NCI-H345 treated with DMSO at 0.1 percent for 48 hours (cell line): ENCODE measurements around the gene ABCF1.

ENCODE experiments used
- DNase-seq: peaks from one replicate; lab custom pipeline; 2025; ENCODE audit not compliant: unreplicated experiment; lab: John Stamatoyannopoulos, UW

ABCF1 gene

GRCh38 chr6:30599625-30600324, 28.5 kb downstream of the ABCF1 start:
- DNase-seq = no peak

- no peak for DNase-seq
Observed at GRCh38 chr6:30600451-30600961, 29.3 kb downstream of the ABCF1 start.

- DNase-seq = no peak
Observed at GRCh38 chr6:30601436-30601814, 30.2 kb downstream of the ABCF1 start.

DNA sequence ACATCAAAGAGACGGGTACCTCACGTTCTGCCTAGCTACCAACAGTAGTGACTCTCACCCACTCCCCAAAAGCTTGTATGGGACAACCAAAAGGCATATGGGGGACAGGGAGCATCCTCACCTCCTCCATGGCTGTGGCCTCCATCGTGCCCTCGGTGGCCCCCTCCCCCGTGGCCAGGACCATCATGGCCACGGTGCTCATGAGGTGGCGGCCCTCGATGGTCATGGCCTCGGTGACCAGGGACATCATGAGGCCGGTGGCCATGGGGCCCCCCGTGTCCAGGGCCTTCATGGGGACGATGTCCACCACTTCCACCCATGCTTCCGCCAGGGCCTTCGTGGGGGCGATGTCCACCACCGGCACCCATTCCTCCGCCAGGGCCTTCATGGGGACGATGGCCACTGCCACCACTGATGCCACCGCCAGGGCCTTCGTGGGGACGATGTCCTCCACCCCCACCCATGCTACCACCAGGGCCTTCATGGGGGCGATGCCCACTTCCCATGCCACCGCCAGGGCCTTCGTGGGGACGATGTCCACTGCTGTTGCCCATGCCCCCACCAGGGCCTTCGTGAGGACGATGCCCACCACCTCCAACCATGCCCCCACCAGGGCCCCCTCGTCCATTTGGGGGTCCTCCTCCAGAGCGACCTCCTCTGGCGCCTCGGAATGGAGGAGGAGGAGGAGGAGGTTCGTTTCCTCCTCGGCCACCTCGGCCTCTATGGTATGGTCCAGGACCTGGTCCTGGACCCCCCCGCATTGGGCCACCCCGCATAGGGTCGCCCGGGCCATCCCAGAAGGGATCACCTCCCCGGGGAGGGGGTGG, 30.8 kb downstream of the ABCF1 start:
- no peak for DNase-seq

DNA sequence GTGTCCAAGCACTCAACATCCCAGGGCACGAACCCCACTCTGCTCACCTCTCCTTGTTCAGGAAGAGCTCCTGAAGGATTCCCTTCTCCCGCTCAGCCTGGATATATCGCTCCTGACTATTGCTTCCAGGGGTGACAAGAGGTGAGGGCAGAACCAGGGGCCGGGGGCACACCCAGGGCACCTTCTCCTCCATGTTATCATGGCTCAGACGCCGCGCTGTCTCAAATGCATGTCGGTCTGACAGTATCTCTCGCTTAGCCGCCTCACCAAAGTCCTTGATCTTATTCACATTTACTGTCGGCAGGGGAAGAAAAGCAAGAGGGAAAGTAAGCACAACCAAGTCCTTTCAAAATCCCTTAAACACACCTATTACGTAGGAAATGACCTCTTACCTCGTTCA, 32.7 kb downstream of the ABCF1 start:
- DNase-seq = no peak

- DNase-seq = no peak
Observed at GRCh38 chr6:30610065-30610464, 38.8 kb downstream of the ABCF1 start.

GRCh38 chr6:30611150-30611855, 40.1 kb downstream of the ABCF1 start:
- DNase-seq = no peak

- DNase-seq = no peak
Observed at GRCh38 chr6:30611856-30612194, 40.6 kb downstream of the ABCF1 start.

DNA sequence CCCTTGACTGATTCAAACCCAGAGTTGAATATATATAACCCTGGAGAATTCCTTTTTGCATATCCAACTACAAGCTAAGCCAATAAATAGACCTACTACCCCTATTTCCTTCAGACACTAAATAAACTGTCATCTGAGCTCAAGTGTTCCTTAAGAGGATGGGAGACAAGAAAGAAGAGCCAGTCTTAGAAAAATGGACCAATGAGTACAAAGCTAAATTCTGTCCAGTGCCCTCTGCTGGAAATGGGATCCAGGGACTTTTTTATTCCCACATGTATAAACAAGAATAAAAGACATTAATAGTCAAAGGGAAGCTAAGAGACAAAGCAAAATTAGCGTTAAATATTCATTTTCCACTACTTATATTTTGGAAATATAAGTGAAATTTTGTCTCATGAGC, 41.0 kb downstream of the ABCF1 start:
- DNase-seq = no peak

DNA sequence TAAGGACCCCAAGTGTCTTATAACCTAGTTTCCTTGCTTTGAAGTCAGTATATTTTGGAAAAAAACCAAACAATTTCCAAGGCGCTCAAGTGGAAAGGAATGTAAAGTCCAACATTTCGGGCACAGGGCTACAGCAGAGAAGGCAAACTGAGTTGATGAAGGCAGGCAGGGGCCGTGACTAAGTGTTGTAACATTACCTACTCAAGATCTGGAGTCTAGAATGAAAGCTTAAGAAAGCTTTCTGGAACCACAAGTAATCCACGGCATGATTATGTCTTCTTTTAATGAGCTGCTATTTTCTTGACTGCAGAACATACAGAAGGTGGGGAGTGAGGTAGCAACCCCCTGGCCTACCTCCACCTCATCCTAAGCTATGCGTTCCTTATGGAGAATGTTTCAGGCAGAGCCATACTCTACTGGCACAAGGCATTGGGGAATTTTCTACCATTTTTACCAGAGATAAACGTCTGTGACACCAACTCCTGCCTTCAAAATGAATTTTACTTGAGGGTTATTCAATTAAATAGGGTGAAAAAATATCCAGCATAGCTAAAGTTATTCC, 41.5 kb downstream of the ABCF1 start:
- no peak for DNase-seq

- DNase-seq = no peak
Observed at GRCh38 chr6:30613251-30614043, 42.2 kb downstream of the ABCF1 start.

DNA sequence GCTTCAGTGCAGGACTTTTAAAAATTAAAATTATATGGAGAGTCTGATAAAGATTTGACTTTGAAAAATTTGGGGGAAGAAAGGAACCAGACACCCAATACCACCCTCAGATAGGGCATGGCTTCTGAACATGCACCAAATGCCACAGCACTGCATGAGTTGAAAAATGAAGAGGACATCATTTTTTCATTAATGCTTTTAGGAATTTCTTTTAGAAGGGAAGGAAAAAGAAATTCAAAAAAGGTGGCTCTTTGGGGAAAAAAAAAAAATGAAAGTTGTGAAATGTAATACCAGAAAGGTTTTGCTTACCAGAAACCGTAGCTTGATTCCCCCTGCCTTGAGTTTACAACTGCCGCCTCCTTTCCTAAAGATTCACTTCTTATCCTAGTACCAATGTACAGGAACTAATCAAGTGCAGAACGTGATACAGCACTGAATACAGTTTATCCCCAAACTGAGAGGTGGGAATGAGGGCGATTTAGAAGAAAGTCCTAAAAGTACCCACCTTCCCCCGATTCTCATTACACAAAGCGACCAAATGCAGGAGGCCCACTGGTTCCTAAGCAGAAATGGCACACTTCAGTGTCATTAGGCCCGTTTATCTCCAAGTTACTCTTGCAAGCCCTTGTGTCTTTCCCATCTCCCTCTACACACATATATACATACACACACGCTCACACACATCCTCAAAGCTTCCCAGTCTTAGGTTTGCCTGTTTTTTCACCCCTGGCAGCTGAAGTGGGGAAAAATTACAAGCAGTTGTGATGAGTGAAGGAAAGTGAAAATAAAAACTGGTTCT, 43.0 kb downstream of the ABCF1 start:
- no peak for DNase-seq

DNA sequence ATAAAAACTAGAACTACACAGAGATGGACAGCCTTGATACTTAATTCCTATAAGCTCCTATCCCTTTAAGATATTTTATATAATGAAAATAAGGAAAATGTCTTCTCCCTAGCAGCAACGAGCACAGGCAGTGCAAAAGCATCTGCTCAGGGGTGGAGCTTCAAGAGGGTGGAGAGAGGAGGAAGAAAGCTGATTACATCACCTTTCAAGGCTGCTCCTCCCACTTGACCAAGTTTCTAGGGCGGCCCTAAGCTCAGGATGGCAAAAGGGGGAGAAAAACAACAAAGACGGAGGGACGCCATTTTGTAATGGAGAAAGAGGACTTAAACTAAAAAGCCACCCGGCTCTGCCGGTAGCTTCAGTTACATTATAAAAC, 43.6 kb downstream of the ABCF1 start:
- DNase-seq = peak; percentile 91

DNA sequence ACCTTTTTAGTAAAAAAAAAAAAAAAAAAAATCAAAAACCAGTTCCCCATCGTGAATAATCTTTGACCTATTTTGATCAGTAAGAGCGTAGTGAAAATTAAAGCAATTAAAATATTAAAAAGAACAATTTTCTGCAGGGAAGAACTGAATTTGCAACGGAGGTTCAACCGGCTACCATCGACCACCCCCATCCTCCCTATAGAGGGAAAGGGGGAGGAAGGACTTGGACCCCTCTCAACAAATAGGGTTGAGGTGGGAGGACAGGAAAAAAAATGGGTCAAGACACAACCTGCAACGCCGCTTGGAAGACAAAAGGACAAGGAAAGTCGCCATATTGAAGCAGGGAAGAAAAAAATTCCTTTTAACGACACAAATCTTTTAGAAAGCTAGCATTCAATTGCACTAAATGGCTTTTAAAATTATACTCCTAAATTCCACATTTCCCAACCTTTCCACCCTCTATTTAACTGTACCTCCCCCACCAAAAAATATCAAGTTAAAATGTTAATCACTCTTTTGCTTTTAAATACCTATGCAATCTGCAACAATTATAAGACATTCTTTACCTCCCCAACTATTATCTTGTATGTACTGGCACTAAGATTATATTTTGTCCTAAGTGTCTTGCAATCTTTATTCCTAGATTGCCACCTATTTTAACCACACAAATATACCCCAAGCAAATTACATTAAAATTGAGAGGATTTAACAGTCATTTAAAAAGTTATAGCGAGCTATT, 44.1 kb downstream of the ABCF1 start:
- peak; percentile 46 for DNase-seq

GRCh38 chr6:30615958-30616810, 44.9 kb downstream of the ABCF1 start:
- DNase-seq = peak; percentile 30

- peak; percentile 99 for DNase-seq
Observed at GRCh38 chr6:30616811-30617564, 45.7 kb downstream of the ABCF1 start, which contains the start of gene PPP1R10. TSS of gene PPP1R10 (minus strand) at chr6:30617243. CDS start at chr6:30609944, 7,299 bp downstream.

- peak; percentile 99 for DNase-seq
Observed at GRCh38 chr6:30617565-30618269, 46.5 kb downstream of the ABCF1 start, which contains the start of gene MRPS18B. TSS of gene MRPS18B (plus strand) at chr6:30617840. CDS start at chr6:30617866, 26 bp downstream.
